ENCODE results near the gene SDS.

GRCh38 chr12:113393749-113394148 is 9.9 kb downstream of the SDS start:
- TF ChIP-seq CTCF (conservative IDR thresholded peaks at IDR 0.05 in 1 of 2, IDR thresholded peaks at IDR 0.05 in 1 of 2; ENCODE audit: extremely low read depth in 1 of 2, insufficient read depth in 1 of 2, low read depth in 1 of 2, low read length in 2 of 2), result no peak
- no peak for TF ChIP-seq EZH2 (IDR thresholded peaks at IDR 0.05; ENCODE audit: borderline replicate concordance, low read length)
